ENCODE measurements around the gene U2AF2.

- TF ChIP-seq CTCF (conservative IDR thresholded peaks at IDR 0.05; ENCODE audit: low read length) (no peak), EZH2phosphoT487 (IDR thresholded peaks at IDR 0.05; ENCODE audit: borderline replicate concordance, low read depth, low read length) (no peak)
Observed at GRCh38 chr19:55693336-55693974, 38.6 kb downstream of the U2AF2 start.

All from OCI-LY7 (cell line).